MG63 (cell line): ENCODE data around the gene TMEM139. TPM values are rescaled to one million over a fixed set of nuclear protein-coding genes. Genes with fewer than 3 reads are reported as not detected.

ENCODE experiments used
- DNase-seq: peaks from one replicate; pipeline ENCODE4 v3.0.0-alpha.2; 2020
- H3K27me3 ChIP-seq: fragments of 250-450 bp; sonication (Bioruptor Pico); 2 replicates; pipeline ENCODE4 v1.5.1; 2020; ENCODE audit warnings: mild to moderate bottlenecking, moderate library complexity
- H3K36me3 ChIP-seq: fragments of 250-450 bp; sonication (Bioruptor Pico); 2 replicates; pipeline ENCODE4 v1.5.1; 2020; ENCODE audit warnings: mild to moderate bottlenecking, moderate library complexity
- H3K4me3 ChIP-seq: fragments of 250-450 bp; sonication (Bioruptor Pico); 2 replicates; pipeline ENCODE4 v1.5.1; 2020; ENCODE audit warnings: mild to moderate bottlenecking, moderate library complexity
- H3K9me3 ChIP-seq: fragments of 250-450 bp; sonication (Bioruptor Pico); 2 replicates; pipeline ENCODE4 v1.5.1; 2020; ENCODE audit warnings: mild to moderate bottlenecking, moderate library complexity
- total RNA-seq: library from RNA; depleted of rRNA; stranded (reverse); fragments of >200 nt; shearing (Covaris generic); gene quantifications from 2 replicates; pipeline ENCODE4 v1.2.3, GENCODE V29; 2014; ENCODE audit warnings: low replicate concordance

The TMEM139 gene
- total RNA-seq, 1 experiment from 2014 or later = not detected

GRCh38 chr7:143300959-143301935 is 16.5 kb downstream of the TMEM139 start:
- no peak for DNase-seq
- peaks cover 52% of the 10 kb centered on the region for H3K36me3 ChIP-seq
- H3K4me3 ChIP-seq = no peak overlapping the region
- no peaks in the 10 kb centered on the region for H3K27me3 ChIP-seq
- no peaks in the 10 kb centered on the region for H3K9me3 ChIP-seq

GRCh38 chr7:143303733-143304132 is 19.0 kb downstream of the TMEM139 start:
- H3K4me3 ChIP-seq = no peak overlapping the region
- DNase-seq = no peak
- no peaks in the 10 kb centered on the region for H3K9me3 ChIP-seq
- H3K36me3 ChIP-seq = peaks cover 39% of the 10 kb centered on the region
- no peaks in the 10 kb centered on the region for H3K27me3 ChIP-seq

- no peak overlapping the region for H3K4me3 ChIP-seq
- no peaks in the 10 kb centered on the region for H3K9me3 ChIP-seq
- no peaks in the 10 kb centered on the region for H3K27me3 ChIP-seq
- H3K36me3 ChIP-seq = peaks cover 33% of the 10 kb centered on the region
- DNase-seq = no peak
These were observed 20.2 kb downstream of the TMEM139 start for GRCh38 chr7:143304938-143305337.

- DNase-seq = no peak
- no peaks in the 10 kb centered on the region for H3K27me3 ChIP-seq
- H3K4me3 ChIP-seq = no peak overlapping the region
- peaks cover 31% of the 10 kb centered on the region for H3K36me3 ChIP-seq
- no peaks in the 10 kb centered on the region for H3K9me3 ChIP-seq
These were observed 20.8 kb downstream of the TMEM139 start for GRCh38 chr7:143305423-143306070.

- Histone ChIP-seq H3K36me3 (peaks cover 18% of the 10 kb centered on the region), H3K9me3 (no peaks in the 10 kb centered on the region), H3K27me3 (no peaks in the 10 kb centered on the region), H3K4me3 (no peak overlapping the region)
- no peak for DNase-seq
These were observed 23.9 kb downstream of the TMEM139 start for GRCh38 chr7:143308632-143309031.

GRCh38 chr7:143314127-143314526 is 29.4 kb downstream of the TMEM139 start:
- DNase-seq = no peak
- H3K4me3 ChIP-seq = no peak overlapping the region
- H3K36me3 ChIP-seq = no peaks in the 10 kb centered on the region
- no peaks in the 10 kb centered on the region for H3K27me3 ChIP-seq
- no peaks in the 10 kb centered on the region for H3K9me3 ChIP-seq

GRCh38 chr7:143315776-143316175 is 31.0 kb downstream of the TMEM139 start, which contains the start of gene CLCN1:
CLCN1 (plus strand) TSS chr7:143316111; CDS start chr7:143316213, 102 bp downstream.
- Histone ChIP-seq H3K9me3 (no peaks in the 10 kb centered on the region), H3K36me3 (no peaks in the 10 kb centered on the region), H3K27me3 (no peaks in the 10 kb centered on the region), H3K4me3 (no peak within 1 kb of the TSS)
- DNase-seq = no peak

GRCh38 chr7:143316492-143316891 is 31.7 kb downstream of the TMEM139 start:
- Histone ChIP-seq H3K27me3 (no peaks in the 10 kb centered on the region), H3K36me3 (no peaks in the 10 kb centered on the region), H3K9me3 (no peaks in the 10 kb centered on the region), H3K4me3 (no peak overlapping the region)
- DNase-seq = no peak

GRCh38 chr7:143318661-143319060 is 33.9 kb downstream of the TMEM139 start:
- DNase-seq = no peak
- H3K9me3 ChIP-seq = no peaks in the 10 kb centered on the region
- no peaks in the 10 kb centered on the region for H3K36me3 ChIP-seq
- no peak overlapping the region for H3K4me3 ChIP-seq
- H3K27me3 ChIP-seq = no peaks in the 10 kb centered on the region

GRCh38 chr7:143320620-143321019 is 35.9 kb downstream of the TMEM139 start:
- no peaks in the 10 kb centered on the region for H3K36me3 ChIP-seq
- no peak for DNase-seq

GRCh38 chr7:143321242-143321641 is 36.5 kb downstream of the TMEM139 start:
- Histone ChIP-seq H3K36me3 (no peaks in the 10 kb centered on the region), H3K27me3 (no peaks in the 10 kb centered on the region), H3K4me3 (no peak overlapping the region), H3K9me3 (no peaks in the 10 kb centered on the region)
- no peak for DNase-seq

More at GRCh38 chr7:143320620-143321019, 35.9 kb downstream of the TMEM139 start:
- Histone ChIP-seq H3K27me3 (no peaks in the 10 kb centered on the region), H3K9me3 (no peaks in the 10 kb centered on the region), H3K4me3 (no peak overlapping the region)

GRCh38 chr7:143321734-143322133 is 37.0 kb downstream of the TMEM139 start:
- no peaks in the 10 kb centered on the region for H3K36me3 ChIP-seq
- H3K9me3 ChIP-seq = no peaks in the 10 kb centered on the region
- H3K27me3 ChIP-seq = no peaks in the 10 kb centered on the region
- no peak for DNase-seq
- H3K4me3 ChIP-seq = no peak overlapping the region

- DNase-seq = no peak
- no peak overlapping the region for H3K4me3 ChIP-seq
- no peaks in the 10 kb centered on the region for H3K27me3 ChIP-seq
- H3K9me3 ChIP-seq = no peaks in the 10 kb centered on the region
- H3K36me3 ChIP-seq = no peaks in the 10 kb centered on the region
These were observed 38.2 kb downstream of the TMEM139 start for GRCh38 chr7:143322760-143323633.

GRCh38 chr7:143323653-143324052 is 38.9 kb downstream of the TMEM139 start:
- DNase-seq = no peak
- H3K36me3 ChIP-seq = no peaks in the 10 kb centered on the region
- H3K27me3 ChIP-seq = no peaks in the 10 kb centered on the region
- H3K9me3 ChIP-seq = no peaks in the 10 kb centered on the region
- H3K4me3 ChIP-seq = no peak overlapping the region

GRCh38 chr7:143325240-143325639 is 40.5 kb downstream of the TMEM139 start:
- no peak for DNase-seq
- no peaks in the 10 kb centered on the region for H3K27me3 ChIP-seq
- H3K4me3 ChIP-seq = no peak overlapping the region
- no peaks in the 10 kb centered on the region for H3K9me3 ChIP-seq
- H3K36me3 ChIP-seq = no peaks in the 10 kb centered on the region

- no peaks in the 10 kb centered on the region for H3K27me3 ChIP-seq
- DNase-seq = no peak
- H3K4me3 ChIP-seq = no peak overlapping the region
- H3K9me3 ChIP-seq = no peaks in the 10 kb centered on the region
- no peaks in the 10 kb centered on the region for H3K36me3 ChIP-seq
These were observed 43.1 kb downstream of the TMEM139 start for GRCh38 chr7:143327903-143328302.
